Right lobe of liver (tissue), 6 donors: ENCODE measurements around the gene R3HCC1L. TPM values are rescaled to one million over a fixed set of nuclear protein-coding genes. Genes with fewer than 3 reads are reported as not detected.

Experiments used
- ATAC-seq, 4 donors: fragments of 200-7000 bp; cut with Tn5 transposase; one replicate each; pipeline ENCODE4 v1.9.1; 2020; ENCODE audit warnings: mild to moderate bottlenecking in 4 of 4, moderate library complexity in 4 of 4
- DNase-seq, 3 donors: peaks; one replicate each; pipeline ENCODE4 v3.0.0-alpha.2; 2020
- H3K27ac ChIP-seq, 3 donors: fragments of 200-600 bp; one replicate each; pipeline ENCODE4 v1.8.0; 2022
- H3K27me3 ChIP-seq, 2 donors: fragments of 200-600 bp; one replicate each; pipeline ENCODE4 v1.8.0; 2022
- H3K36me3 ChIP-seq, 4 donors: fragments of 200-600 bp; sonication (generic) in 1 of 4; one replicate each; pipeline versions ENCODE4 v1.5.1 to v1.8.0; 2017 to 2022; ENCODE audit warnings: control low read depth in 1 of 4
- H3K4me1 ChIP-seq, 4 donors: fragments of 200-600 bp; sonication (generic) in 1 of 4; one replicate each; pipeline versions ENCODE4 v1.5.1 to v1.8.0; 2017 to 2022; ENCODE audit warnings: control low read depth in 1 of 4
- H3K4me3 ChIP-seq, 3 donors: fragments of 200-600 bp; one replicate each; pipeline ENCODE4 v1.8.0; 2022
- H3K9me3 ChIP-seq, 4 donors: fragments of 200-600 bp; sonication (generic) in 1 of 4; one replicate each; pipeline versions ENCODE4 v1.5.1 to v1.8.0; 2017 to 2022; ENCODE audit warnings: control low read depth in 1 of 4
- CTCF ChIP-seq, 4 donors: fragments of 200-600 bp in 3 of 4; fragments of 450-650 bp in 1 of 4; IDR thresholded peaks; one replicate each; pipeline versions ENCODE4 v1.5.1 to v1.8.0; 2016 to 2022; ENCODE audit warnings: antibody characterized with exemption in 4 of 4, mild to moderate bottlenecking in 2 of 4
- POLR2A ChIP-seq: fragments of 450-650 bp; IDR thresholded peaks from one replicate; pipeline ENCODE4 v1.6.1; 2017; ENCODE audit warnings: antibody characterized with exemption, mild to moderate bottlenecking
- WGBS: methylation state at CpG from one replicate; pipeline ENCODE4 v1.1.6; 2018; ENCODE audit warnings: low coverage, low lambda C conversion rate; ENCODE audit not compliant: insufficient coverage; ENCODE audit errors: missing lambda C conversion rate; 5-methylcytosine and 5-hydroxymethylcytosine counted together
- intact Hi-C, 2 donors: fragments of 100-400 bp; cut with DNase I; formaldehyde crosslinking; loops; one replicate each; pipeline versions ENCODE4 v1.11.2 to v1.14.1; 2022
- total RNA-seq, 6 experiments: library from RNA; depleted of rRNA in 2 of 6; stranded (reverse); fragments of >200 nt in 2 of 6; fragmentation: NEBNext Ultra II Directional in 3 of 6; extraction: Animal tissue kit (Norgen Biotek cat#: 25700) in 3 of 6; gene quantifications; one replicate each; pipeline versions ENCODE4 v1.1.0 to v1.2.4, GENCODE V29; 2016 to 2023
- donor health status: DM: no; HTN: yes; CAD: no.
- donor health status: DM: no; HTN: no; CAD: no.
- donor health status: DM: no; HTN: no; CAD: no.
- donor health status: DM: no; HTN: yes; CAD: no.
- donor health status: DM: no; HTN: yes; CAD: no.

Gene R3HCC1L
- total RNA-seq, 6 experiments from 2014 or later: 5.0 to 6.5 (median 5.5) TPM

GRCh38 chr10:98090822-98091221 is 43.6 kb upstream of the R3HCC1L start:
- no peaks in the 10 kb centered on the region for H3K4me1 ChIP-seq
- H3K27me3 ChIP-seq: no peaks in the 10 kb centered on the region
- no peaks in the 10 kb centered on the region for H3K9me3 ChIP-seq
- no peak overlapping the region for H3K27ac ChIP-seq
- no peaks in the 10 kb centered on the region for H3K36me3 ChIP-seq
- no peak for DNase-seq
- TF ChIP-seq POLR2A (no peak), CTCF (IDR thresholded peaks at IDR 0.05) (no peak)
- no peak for ATAC-seq
- WGBS: 30% methylated on average over 3 of the region's 3 CpGs
- no peak overlapping the region for H3K4me3 ChIP-seq
- intact Hi-C loops: no loop called here

- ATAC-seq (no peak), DNase-seq (peak in 1 of 3 donors; percentile 11)
- no peak overlapping the region for H3K27ac ChIP-seq
- intact Hi-C loops: no loop called here
- 48% methylated on average over 4 of the region's 8 CpGs for WGBS
- H3K27me3 ChIP-seq: no peaks in the 10 kb centered on the region
- H3K9me3 ChIP-seq: no peaks in the 10 kb centered on the region
- H3K4me3 ChIP-seq: no peak overlapping the region
- H3K4me1 ChIP-seq: no peaks in the 10 kb centered on the region
- H3K36me3 ChIP-seq: no peaks in the 10 kb centered on the region
- no peak for TF ChIP-seq POLR2A
- no peak for TF ChIP-seq CTCF (IDR thresholded peaks at IDR 0.05)
These were observed 38.1 kb upstream of the R3HCC1L start for GRCh38 chr10:98096316-98096715.

GRCh38 chr10:98096731-98097130 is 37.7 kb upstream of the R3HCC1L start:
- H3K27ac ChIP-seq: no peak overlapping the region
- no peak for TF ChIP-seq CTCF (IDR thresholded peaks at IDR 0.05)
- TF ChIP-seq POLR2A: no peak
- H3K9me3 ChIP-seq: no peaks in the 10 kb centered on the region
- no peaks in the 10 kb centered on the region for H3K36me3 ChIP-seq
- intact Hi-C loops: no loop called here
- no peaks in the 10 kb centered on the region for H3K27me3 ChIP-seq
- no peaks in the 10 kb centered on the region for H3K4me1 ChIP-seq
- WGBS: 62% methylated on average over 5 of the region's 10 CpGs
- ATAC-seq: no peak
- no peak overlapping the region for H3K4me3 ChIP-seq
- DNase-seq: peak in 1 of 3 donors; percentile 12

GRCh38 chr10:98097175-98097574 is 37.3 kb upstream of the R3HCC1L start:
- no peaks in the 10 kb centered on the region for H3K4me1 ChIP-seq
- WGBS: 36% methylated on average over 2 of the region's 8 CpGs
- H3K27ac ChIP-seq: no peak overlapping the region
- DNase-seq: peak in 1 of 3 donors; percentile 28
- no peaks in the 10 kb centered on the region for H3K27me3 ChIP-seq
- no peak overlapping the region for H3K4me3 ChIP-seq
- intact Hi-C loops: no loop called here
- no peak for ATAC-seq
- no peak for TF ChIP-seq CTCF (IDR thresholded peaks at IDR 0.05)
- H3K9me3 ChIP-seq: no peaks in the 10 kb centered on the region
- H3K36me3 ChIP-seq: no peaks in the 10 kb centered on the region

- Histone ChIP-seq H3K4me3 (no peak overlapping the region), H3K9me3 (no peaks in the 10 kb centered on the region), H3K27me3 (no peaks in the 10 kb centered on the region), H3K27ac (no peak overlapping the region), H3K36me3 (no peaks in the 10 kb centered on the region), H3K4me1 (no peaks in the 10 kb centered on the region)
- intact Hi-C loops: no loop called here
- DNase-seq (no peak), ATAC-seq (no peak)
- TF ChIP-seq POLR2A (no peak), CTCF (IDR thresholded peaks at IDR 0.05) (no peak)
- WGBS: 44% methylated on average over 6 of the region's 6 CpGs
These were observed 36.8 kb upstream of the R3HCC1L start for GRCh38 chr10:98097616-98098015.
